CD4-positive, alpha-beta T cell treated with Interleukin-17A for 4 hours (primary cell): Measurements from ENCODE around the gene ARID2.

Source experiments
- DNase-seq: peaks from one replicate; pipeline ENCODE4 v3.0.0-alpha.2; 2020; ENCODE audit warnings: mixed read lengths

ARID2 gene

GRCh38 chr12:45729233-45730083 lies at the start of gene ARID2:
Gene ARID2 (plus strand): TSS chr12:45729706. CDS start chr12:45729837, 131 bp downstream.
- peak; percentile 75 for DNase-seq

GRCh38 chr12:45680362-45680761 lies 49.1 kb upstream of the ARID2 start:
- no peak for DNase-seq

GRCh38 chr12:45681465-45681864 lies 48.0 kb upstream of the ARID2 start:
- DNase-seq = no peak

GRCh38 chr12:45685680-45686079 lies 43.8 kb upstream of the ARID2 start:
- DNase-seq = no peak

GRCh38 chr12:45687081-45688015 lies 42.2 kb upstream of the ARID2 start:
- no peak for DNase-seq

- no peak for DNase-seq
Measured at GRCh38 chr12:45688183-45688582, 41.3 kb upstream of the ARID2 start.

GRCh38 chr12:45695035-45695434 lies 34.5 kb upstream of the ARID2 start:
- no peak for DNase-seq

- no peak for DNase-seq
Measured at GRCh38 chr12:45695606-45696005, 33.9 kb upstream of the ARID2 start.

GRCh38 chr12:45696049-45696448 lies 33.5 kb upstream of the ARID2 start:
- DNase-seq = no peak

GRCh38 chr12:45697371-45697770 lies 32.1 kb upstream of the ARID2 start:
- no peak for DNase-seq

- DNase-seq = no peak
Measured at GRCh38 chr12:45701296-45701695, 28.2 kb upstream of the ARID2 start.

GRCh38 chr12:45703942-45704341 lies 25.6 kb upstream of the ARID2 start:
- DNase-seq = no peak

- no peak for DNase-seq
Measured at GRCh38 chr12:45704968-45705367, 24.5 kb upstream of the ARID2 start.

- no peak for DNase-seq
Measured at GRCh38 chr12:45705404-45705803, 24.1 kb upstream of the ARID2 start.

GRCh38 chr12:45707241-45707857 lies 22.2 kb upstream of the ARID2 start:
- DNase-seq = no peak

- no peak for DNase-seq
Measured at GRCh38 chr12:45708363-45708762, 21.1 kb upstream of the ARID2 start.

GRCh38 chr12:45708901-45709300 lies 20.6 kb upstream of the ARID2 start:
- no peak for DNase-seq

- no peak for DNase-seq
Measured at GRCh38 chr12:45712319-45712718, 17.2 kb upstream of the ARID2 start.

GRCh38 chr12:45713078-45713477 lies 16.4 kb upstream of the ARID2 start:
- no peak for DNase-seq

GRCh38 chr12:45718306-45718705 lies 11.2 kb upstream of the ARID2 start:
- no peak for DNase-seq

- DNase-seq = no peak
Measured at GRCh38 chr12:45720069-45720468, 9.4 kb upstream of the ARID2 start.

GRCh38 chr12:45721369-45721768 lies 8.1 kb upstream of the ARID2 start:
- no peak for DNase-seq

- no peak for DNase-seq
Measured at GRCh38 chr12:45721954-45722353, 7.6 kb upstream of the ARID2 start.
